ENCODE measurements around the gene CCDC68.
A peak's percentile ranks its signal among the peaks of the same experiment; 100 is the strongest.

The CCDC68 gene

GRCh38 chr18:54958704-54959625 is at the start of gene CCDC68:
TSS of gene CCDC68 (minus strand) at chr18:54959461. CDS start at chr18:54942791, 16,670 bp downstream.
- DNase-seq (ENCODE audit: low read depth), result no peak

- DNase-seq (ENCODE audit: low read depth), result no peak
These were observed 48.3 kb upstream of the CCDC68 start for GRCh38 chr18:55007602-55008001.

DNA sequence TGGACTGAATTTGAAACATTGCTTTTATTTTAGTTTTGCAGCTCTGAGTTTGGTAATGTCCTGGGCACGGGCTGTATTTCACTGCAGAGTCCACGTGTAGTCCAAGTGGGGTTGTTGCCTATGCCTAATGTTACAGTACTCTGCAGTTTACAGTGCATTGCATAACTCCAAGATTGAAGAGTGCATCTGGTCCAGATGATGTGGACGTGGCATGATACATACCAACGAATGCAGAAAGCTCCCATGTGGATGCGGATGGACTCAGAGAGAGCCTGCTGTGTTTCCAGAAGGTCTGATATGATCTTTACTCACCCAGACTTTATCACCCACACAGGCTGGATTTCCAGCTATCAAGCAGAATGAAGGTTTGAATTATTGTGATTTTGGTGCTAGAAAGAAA is 44.4 kb upstream of the CCDC68 start:
- DNase-seq (ENCODE audit: low read depth), result peak; percentile 49

GRCh38 chr18:55002261-55002660 is 43.0 kb upstream of the CCDC68 start:
- DNase-seq (ENCODE audit: low read depth), result no peak

- DNase-seq (ENCODE audit: low read depth), result no peak
These were observed 42.2 kb upstream of the CCDC68 start for GRCh38 chr18:55001394-55002024.

DNA sequence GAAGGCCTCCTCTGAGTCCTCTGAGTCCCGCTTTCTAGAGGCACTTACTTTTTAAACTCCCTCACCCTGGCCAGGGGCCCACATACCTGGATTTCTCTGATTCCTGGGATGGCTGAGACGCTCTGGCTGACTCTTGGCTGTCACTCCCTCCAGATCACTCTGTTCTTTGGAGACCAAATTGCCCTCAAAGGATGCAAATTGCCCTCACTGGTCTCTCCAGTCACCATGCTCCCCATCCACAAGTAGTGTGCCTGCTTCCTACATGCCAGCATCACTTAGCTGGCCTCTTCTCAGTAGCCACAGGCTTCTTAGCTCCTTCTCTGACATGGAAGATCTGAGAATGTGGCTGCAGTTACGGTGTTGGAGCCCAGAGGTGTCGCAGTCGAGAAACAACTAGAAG is 41.3 kb upstream of the CCDC68 start:
- no peak for DNase-seq (ENCODE audit: low read depth)

DNA sequence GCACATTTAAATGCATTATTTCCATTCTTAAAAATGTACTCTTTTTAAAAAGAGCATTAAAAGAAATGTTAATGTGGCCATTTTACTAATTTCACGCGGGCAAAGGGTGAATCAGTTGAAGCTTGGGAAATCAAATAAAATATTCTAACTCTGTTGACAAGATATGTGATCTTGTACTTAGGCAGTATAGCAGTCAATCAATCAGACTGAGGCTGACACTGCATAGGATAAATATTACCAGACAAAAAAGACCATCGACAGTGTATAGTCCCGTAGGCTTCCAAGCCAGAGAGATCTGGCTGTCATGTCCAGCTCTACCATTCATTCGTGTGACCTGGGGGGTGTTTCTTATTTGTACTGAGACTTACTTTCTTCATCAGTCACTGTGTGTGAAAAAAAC is 39.8 kb upstream of the CCDC68 start:
- DNase-seq (ENCODE audit: low read depth), result no peak

GRCh38 chr18:54995421-54996143 is 36.3 kb upstream of the CCDC68 start:
- no peak for DNase-seq (ENCODE audit: low read depth)

DNA sequence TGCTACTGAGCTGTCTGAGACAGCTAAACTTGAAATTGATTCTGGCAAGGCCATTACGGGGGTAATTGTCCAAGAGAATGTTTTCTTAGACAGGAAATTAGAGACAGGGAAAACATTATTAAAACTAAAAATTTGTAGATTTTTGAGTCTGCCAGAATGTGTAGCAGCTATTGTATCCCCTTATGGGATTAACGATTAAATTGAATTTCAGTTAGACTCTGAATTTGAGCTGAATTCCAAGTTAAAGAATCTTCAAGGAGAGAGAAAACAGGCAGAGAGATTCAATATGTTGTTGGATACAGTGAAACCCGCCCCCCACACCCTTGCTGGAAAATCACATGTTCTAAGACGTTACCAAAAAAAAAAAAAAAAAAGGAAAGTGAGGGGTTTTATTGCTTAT is 32.7 kb upstream of the CCDC68 start:
- no peak for DNase-seq (ENCODE audit: low read depth)

GRCh38 chr18:54984908-54985307 is 25.6 kb upstream of the CCDC68 start:
- no peak for DNase-seq (ENCODE audit: low read depth)

DNA sequence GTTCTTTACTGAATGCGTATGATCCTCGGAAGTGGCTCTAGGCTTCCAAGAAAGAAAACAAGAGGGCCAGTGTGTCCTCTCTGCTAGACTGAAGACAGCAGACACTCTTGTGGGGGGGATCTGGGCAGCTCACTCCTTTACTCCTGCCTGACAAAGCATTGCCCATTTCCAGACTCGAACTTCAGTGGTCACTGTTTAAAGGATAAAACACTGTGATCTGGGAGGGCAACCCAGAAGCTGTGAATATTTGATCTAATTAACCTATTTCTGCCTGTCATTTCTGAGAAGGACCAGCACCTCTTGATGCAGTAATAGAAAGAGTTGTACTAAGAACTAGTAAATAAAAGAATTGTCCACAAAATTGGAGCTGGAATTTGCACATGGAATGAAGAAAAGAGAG is 24.5 kb upstream of the CCDC68 start:
- DNase-seq (ENCODE audit: low read depth), result no peak

DNA sequence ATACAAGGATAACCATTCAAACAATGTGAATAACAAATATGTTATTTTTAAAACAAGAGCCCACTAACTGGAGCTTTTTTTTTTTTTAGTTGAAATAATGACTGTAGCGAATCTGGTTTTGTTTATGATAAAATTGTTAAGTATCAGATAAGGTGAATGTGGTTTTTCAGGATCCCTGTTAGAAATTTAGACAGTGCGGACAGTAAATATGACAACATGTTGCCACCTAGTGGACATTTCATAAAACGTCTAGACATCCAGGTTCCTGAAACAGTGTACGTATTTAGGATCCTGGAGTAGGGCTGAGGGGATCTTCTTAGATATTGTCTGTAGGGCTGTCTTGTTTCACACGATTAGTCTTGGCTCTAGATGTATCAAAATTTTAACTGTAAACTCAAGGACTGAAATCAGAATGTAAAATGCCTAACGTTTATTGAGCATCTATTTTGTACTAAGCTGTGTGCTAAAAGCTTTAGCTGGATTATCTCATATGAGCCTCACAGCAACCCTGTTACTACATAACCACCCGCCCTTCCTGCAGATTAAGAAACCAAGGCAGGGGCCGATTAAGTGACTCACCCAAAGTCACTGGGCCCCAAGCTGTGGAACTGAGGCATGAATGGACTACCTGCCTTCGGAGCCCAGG is 23.9 kb upstream of the CCDC68 start:
- peak; percentile 49 for DNase-seq (ENCODE audit: low read depth)

GRCh38 chr18:54981076-54981475 is 21.8 kb upstream of the CCDC68 start:
- DNase-seq (ENCODE audit: low read depth), result no peak

DNA sequence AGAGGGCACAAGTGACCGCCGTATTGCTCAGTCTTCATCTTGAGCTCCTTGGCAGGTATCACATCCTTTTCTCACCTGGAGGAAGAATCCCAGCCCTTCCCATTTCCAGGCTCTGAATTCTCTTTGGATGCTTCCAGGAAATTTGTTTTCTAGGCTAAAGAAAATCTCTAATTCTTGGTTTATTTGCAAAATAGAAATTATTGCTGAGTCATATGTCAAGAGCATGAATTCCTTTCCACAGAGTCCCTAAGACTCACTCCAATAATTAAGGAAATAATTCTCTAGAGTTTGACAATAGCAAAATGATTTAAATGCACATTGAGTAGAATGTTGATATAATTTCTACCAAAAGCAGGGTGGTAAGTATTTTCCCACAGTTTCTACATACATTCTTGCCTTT is 16.3 kb upstream of the CCDC68 start:
- DNase-seq (ENCODE audit: low read depth), result no peak

DNA sequence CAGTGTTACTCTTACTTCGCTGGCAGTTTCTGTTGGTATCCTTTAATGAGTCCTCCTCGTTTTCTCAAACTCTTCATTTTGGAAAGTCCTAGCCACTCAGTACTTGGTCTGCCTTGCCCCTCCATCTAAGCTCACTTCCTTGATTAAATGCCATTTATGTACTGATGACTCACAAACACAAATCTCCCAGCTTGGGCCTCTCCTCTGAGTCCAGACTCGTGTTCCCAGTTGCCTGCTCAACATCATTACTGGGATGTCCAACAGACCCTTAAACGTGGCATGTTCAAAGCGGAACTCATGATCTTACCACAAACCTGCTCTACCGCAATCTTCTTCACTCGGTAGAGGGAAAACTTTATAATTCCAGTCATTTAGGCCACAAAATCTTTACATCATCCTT is 13.8 kb upstream of the CCDC68 start:
- DNase-seq (ENCODE audit: low read depth), result no peak

- DNase-seq (ENCODE audit: low read depth), result no peak
These were observed 9.5 kb upstream of the CCDC68 start for GRCh38 chr18:54968807-54969206.

- DNase-seq (ENCODE audit: low read depth), result peak; percentile 72
These were observed 9.0 kb upstream of the CCDC68 start for GRCh38 chr18:54968237-54968636.

- no peak for DNase-seq (ENCODE audit: low read depth)
These were observed 8.5 kb upstream of the CCDC68 start for GRCh38 chr18:54967786-54968185.

DNA sequence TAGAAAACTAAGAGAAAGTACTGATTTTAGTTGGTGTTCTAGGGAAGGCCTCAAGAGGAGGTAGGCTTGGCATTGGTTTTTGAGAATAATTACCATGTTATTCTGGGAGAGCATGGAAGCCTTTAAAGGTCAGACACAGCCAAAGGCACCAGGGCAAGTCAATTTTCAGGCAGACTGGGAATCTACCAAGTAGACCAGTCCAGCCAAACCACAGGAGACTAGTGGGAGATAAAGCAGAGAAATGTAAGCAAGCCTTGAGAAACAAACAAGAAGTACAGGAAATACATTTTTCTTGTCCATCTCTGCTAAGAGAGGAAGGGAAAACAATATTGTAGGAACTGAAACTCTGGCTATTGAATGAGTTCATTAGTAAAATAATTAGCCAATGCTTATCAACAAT is 5.5 kb upstream of the CCDC68 start:
- DNase-seq (ENCODE audit: low read depth), result peak; percentile 47

DNA sequence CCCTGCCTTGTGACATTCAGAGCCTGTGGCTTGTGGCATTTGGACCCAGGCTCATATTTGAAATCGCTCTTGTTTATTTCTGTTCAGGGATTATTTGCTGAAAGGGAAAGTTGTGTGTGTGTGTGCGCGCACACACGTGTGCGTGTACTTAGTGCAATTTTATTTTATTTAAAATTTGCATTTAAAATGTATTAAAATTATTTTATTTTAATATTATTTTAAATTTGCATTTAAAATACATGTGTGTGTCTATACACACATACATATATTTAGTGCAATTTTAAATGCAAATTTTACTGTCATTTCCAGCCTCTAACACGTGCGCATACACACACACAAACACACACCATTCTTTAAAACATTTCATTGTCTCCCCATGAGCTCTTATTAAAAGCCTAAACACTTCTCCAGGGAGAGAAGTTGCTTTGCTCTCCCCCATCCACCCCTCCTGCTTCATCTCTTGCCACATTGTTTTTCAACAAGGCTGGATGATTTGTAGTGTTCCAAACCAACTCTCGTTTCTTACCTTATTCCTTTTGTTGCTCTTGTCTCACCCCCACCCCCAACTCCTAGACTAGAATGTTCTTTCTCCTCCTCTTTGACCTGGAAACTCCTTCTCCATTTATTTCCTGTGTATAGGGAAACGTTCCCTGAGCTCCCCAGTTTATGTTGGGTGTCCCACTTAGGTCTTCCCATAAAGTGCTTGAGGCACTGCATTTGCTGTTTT is 3.8 kb upstream of the CCDC68 start:
- DNase-seq (ENCODE audit: low read depth), result no peak

DNA sequence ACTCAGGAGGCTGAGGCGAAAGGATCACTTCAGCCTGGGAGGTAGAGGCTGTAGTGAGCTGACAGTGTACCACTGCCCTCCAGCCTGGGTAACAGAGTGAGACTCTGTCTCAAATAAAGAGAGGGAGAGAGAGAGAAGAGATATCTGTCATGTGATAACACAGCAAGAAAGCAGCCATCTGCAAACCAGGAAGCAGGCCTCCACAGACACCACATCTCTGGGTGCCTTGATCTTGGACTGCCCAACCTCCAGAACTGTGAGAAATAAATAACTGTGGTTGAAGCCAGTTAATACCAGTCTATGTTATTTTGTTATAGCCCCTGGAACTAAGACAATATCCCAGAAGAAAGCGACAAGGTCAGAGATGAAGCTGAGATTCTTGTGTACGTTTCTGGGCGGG is 2.6 kb upstream of the CCDC68 start:
- no peak for DNase-seq (ENCODE audit: low read depth)

GRCh38 chr18:54961016-54961423 is 1.8 kb upstream of the CCDC68 start:
- peak; percentile 62 for DNase-seq (ENCODE audit: low read depth)
